ENCODE results near the gene SPDYE4.

Gene SPDYE4

DNA sequence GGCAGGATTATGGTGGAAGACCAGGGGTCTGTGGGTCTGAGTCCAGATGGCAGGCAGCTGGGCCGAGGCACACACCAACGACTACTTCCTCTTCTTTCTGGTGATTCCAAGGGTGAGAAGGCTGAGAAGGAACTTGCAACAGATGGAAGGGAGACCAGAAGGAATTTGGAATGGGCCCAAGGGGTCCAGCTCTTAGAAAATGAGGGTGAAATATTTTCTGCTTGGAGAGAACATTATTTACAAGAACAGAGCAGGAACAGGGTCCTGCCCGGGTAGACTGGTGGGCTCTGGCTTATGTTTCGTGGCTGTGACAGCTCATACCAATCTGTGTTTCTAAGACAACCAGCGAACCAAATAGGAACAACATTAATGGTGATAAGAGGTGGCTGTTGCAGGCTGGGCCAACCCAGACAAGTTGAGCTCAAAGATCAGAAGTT, 50.3 kb downstream of the SPDYE4 start:
- no peak for DNase-seq

DNA sequence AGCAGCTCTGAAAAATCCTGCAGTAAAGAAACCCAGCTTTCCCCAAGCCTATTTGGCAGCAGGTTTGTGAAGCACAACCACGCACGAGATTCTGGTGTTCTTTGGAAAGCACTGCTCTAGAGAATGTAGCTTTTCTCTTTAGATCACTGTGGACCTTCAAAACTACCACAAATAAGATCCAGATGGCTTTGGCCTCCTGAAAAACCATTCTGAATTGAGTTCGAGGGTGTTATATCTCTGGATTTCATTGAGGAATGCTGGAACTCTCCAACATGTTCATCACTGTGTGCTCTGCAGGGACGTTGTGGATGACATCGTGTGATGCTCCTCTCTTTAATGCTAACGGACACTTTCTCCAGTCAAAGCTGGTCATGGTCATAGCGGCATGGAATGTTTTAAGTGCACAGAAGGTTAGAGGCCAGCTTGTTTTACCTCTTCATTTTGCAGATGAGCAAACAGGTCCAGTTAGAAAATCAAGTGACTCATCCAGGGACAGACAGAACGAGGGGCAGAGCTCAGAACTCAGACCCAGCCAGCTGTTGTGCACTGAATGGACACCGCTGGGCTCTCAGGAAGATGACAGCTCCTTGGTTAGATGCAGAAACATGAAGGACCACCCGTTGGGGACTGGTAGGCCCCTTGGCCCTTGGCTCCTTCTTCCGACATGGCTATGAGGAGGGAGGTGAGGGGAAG, 50.9 kb downstream of the SPDYE4 start:
- DNase-seq, result no peak

DNA sequence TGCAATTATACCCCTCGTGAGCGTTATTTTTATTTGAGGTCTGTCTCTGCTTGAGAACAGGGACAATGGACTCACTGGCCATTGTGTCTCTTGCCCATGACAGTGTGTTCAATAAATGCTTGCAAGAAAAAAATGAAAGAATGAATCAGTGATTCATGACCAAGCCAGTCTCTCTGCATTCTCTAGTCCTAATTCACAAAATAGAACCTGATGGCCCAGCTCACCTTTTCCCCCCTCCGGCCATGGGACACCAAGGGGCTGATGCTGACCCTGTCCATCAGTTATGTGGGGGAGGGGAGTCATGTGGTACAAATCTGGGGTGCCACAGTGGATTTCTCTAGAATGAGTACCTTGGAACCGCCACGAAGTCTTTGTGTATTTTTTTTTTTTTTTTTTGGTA, 51.9 kb downstream of the SPDYE4 start:
- DNase-seq, result no peak

DNA sequence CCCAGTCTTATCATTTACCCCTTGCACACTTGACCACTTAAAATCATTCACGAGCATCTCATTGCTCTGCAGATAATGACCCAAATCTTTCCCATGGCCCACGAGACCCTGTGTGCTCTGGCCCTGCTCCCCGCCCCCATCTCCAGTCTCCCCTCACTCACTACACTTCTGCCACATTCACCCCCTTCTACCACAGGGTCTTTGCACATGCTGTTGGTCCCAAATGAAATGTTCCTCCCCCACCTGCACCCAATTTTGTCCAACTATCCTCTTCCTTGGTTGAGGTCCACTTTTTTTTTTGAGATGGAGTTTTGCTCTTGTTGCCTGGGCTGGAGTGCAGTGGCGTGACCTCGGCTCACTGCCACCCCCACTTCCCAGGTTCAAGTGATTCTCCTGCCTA, 52.9 kb downstream of the SPDYE4 start:
- DNase-seq, result no peak

DNA sequence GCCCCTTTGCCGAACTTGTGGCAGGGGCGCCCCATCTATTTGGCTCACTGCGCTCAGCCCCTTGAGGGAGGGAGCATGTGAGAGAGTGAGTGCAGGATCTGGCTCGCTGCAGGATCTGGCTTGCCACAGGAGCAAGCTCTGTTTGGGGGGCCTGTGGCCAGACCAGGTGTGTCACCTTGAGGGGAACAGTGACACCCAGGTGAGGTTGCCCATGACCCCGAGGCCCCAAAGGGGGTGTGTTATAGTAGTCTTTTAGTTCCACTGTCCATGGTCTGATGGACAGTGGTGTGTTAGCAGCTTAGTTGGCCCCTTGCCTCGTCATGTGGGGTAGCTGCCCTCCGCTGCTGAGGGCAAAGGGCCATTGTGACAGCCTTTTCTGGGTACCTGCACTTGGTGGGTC, 55.3 kb downstream of the SPDYE4 start:
- no peak for DNase-seq

DNA sequence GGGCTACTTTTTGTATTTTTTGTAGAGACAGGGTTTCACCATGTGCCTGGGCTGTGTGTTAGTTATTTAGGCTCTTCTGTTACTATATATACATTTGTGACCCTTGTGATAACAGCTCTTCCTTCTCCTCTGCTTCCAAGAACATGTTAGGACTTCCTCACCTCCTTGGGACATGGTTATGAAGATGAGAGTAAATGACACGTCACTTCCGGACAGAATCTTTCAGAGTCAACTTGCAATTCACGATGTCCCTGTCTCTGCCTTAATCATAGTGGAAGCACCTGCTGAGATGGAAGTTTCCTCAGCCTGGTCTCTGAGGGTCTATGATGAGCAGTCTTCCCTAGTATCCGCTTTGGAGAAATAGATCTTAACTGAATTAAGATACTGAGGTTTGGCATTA, 56.6 kb downstream of the SPDYE4 start:
- no peak for DNase-seq

DNA sequence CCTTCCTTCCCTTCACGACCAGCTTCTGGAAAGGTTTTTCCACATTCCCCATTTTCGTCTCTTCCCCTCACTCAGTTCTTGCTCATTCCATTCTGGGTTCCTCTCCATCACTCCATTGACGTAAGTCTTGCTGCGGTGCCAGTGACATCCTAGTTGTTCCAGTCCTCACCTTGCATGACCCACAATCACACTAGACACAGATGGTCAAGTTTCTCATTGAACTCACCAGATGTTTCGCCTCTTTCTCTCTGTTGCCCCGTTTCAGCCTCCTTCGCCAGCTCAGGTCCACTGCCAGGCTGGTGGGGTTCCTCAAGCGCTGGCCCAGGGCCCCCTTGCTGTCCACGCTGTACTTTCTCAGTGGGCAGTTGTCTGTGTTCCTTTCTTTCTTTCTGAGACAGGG, 57.1 kb downstream of the SPDYE4 start:
- no peak for DNase-seq

Data from activated CD4-positive, CD25-positive, alpha-beta regulatory T cell (primary cell).